ENCODE measurements around the gene PRRG3.

DNA sequence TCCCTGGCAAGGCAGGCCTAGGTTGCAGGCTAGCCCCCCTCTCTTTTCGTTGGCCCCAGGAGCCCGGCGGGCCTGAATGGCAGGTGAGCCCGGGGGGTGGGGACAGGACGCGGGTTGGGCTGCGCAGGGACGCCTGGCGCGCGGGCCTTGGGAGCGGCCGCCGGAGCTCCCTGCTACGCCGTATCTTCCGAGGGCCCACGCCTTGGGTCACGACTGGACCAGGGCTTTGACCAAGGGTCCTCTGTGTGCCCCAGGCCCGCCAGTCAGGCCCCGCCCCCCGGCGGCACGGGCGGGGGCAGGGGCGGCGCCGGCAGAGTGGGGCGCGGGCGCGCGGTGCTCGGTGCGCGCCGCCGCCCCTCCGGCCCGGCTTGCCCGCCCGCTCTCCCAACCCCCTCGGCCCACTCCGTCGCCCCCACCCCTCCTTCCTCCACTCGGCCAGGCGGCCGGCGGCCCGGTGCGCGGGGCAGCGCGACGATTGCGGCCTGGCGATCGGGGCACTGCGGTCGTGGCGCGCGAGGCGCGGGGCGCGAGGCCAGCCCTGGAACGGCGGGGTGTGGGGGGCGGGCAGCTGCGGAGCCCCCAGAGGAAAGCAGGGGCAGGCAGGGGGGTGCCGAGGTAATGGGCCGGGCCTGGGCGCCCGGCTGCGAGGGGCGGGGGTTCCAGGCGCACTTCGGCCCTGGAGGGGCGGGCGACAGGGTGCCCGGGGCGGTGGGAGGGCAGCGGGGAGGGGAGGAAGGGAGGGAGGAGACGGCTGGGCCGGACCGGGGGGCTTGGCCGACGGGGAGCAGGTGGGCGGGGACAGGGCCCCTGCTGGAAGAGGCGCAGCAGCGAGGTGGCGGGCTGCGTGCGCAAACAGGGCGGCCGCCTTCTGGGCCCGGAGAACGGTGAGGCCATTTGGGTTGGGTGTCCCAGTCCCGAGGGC lies at the start of gene PRRG3:
- TF ChIP-seq, protein P1, sequence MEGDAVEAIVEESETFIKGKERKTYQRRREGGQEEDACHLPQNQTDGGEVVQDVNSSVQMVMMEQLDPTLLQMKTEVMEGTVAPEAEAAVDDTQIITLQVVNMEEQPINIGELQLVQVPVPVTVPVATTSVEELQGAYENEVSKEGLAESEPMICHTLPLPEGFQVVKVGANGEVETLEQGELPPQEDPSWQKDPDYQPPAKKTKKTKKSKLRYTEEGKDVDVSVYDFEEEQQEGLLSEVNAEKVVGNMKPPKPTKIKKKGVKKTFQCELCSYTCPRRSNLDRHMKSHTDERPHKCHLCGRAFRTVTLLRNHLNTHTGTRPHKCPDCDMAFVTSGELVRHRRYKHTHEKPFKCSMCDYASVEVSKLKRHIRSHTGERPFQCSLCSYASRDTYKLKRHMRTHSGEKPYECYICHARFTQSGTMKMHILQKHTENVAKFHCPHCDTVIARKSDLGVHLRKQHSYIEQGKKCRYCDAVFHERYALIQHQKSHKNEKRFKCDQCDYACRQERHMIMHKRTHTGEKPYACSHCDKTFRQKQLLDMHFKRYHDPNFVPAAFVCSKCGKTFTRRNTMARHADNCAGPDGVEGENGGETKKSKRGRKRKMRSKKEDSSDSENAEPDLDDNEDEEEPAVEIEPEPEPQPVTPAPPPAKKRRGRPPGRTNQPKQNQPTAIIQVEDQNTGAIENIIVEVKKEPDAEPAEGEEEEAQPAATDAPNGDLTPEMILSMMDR (IDR thresholded peaks at IDR 0.05), result no peak
- no peak for TF ChIP-seq POLR2A (IDR thresholded peaks at IDR 0.05)

Measured in Peyer's patch (tissue), 4 donors.